ENCODE measurements around the gene RBM14.

DNA sequence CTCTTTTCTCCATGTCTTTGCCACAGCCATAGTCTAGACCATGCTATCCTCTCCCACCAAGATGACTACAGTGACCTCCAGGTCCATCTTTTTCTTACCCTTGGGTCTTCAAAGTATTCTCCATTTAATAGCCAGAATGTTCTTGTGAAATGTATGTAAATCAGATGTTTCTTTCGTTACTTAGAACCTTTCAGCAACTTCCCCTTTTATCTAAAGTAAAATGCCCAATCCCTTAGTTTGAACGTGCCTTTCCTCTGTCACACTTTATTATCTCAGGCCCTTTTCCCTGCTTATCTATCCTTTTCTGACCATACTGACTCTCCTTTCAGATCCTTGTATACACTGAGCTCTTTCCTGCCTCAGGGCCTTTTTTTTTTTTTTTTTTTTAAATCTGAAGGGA lies 43.3 kb downstream of the RBM14 start:
- TF ChIP-seq, protein P1, sequence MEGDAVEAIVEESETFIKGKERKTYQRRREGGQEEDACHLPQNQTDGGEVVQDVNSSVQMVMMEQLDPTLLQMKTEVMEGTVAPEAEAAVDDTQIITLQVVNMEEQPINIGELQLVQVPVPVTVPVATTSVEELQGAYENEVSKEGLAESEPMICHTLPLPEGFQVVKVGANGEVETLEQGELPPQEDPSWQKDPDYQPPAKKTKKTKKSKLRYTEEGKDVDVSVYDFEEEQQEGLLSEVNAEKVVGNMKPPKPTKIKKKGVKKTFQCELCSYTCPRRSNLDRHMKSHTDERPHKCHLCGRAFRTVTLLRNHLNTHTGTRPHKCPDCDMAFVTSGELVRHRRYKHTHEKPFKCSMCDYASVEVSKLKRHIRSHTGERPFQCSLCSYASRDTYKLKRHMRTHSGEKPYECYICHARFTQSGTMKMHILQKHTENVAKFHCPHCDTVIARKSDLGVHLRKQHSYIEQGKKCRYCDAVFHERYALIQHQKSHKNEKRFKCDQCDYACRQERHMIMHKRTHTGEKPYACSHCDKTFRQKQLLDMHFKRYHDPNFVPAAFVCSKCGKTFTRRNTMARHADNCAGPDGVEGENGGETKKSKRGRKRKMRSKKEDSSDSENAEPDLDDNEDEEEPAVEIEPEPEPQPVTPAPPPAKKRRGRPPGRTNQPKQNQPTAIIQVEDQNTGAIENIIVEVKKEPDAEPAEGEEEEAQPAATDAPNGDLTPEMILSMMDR (IDR thresholded peaks at IDR 0.05; ENCODE audit: low read length): no peak
- TF ChIP-seq EZH2 (IDR thresholded peaks at IDR 0.05; ENCODE audit: borderline replicate concordance, low read length): no peak
